ENCODE measurements around the gene GPI.

DNA sequence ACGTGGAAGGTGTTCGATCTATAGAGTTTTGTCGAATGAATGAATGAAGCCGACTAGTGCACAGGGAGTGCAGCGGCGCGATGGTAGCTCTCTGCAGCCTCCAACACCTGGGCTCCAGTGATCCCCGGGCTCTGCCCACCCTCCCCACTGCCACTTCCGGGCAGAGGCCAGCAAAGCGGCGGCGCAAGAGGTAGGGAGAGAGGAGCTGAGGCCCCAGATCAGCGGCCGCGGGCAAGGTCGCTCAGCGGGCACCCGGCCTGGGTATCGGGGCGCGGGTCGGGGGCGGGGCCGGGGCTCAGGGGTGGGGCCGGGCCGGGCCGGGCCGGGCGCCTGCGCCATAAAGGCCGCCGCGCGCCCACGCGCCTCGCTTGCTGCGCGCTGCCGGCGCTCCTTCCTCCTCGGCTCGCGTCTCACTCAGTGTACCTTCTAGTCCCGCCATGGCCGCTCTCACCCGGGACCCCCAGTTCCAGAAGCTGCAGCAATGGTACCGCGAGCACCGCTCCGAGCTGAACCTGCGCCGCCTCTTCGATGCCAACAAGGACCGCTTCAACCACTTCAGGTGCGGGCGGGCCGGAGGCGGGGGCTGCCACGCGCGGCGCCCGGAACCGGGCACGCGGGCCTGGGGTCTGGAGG lies at the start of gene GPI:
- TF ChIP-seq, protein P1, sequence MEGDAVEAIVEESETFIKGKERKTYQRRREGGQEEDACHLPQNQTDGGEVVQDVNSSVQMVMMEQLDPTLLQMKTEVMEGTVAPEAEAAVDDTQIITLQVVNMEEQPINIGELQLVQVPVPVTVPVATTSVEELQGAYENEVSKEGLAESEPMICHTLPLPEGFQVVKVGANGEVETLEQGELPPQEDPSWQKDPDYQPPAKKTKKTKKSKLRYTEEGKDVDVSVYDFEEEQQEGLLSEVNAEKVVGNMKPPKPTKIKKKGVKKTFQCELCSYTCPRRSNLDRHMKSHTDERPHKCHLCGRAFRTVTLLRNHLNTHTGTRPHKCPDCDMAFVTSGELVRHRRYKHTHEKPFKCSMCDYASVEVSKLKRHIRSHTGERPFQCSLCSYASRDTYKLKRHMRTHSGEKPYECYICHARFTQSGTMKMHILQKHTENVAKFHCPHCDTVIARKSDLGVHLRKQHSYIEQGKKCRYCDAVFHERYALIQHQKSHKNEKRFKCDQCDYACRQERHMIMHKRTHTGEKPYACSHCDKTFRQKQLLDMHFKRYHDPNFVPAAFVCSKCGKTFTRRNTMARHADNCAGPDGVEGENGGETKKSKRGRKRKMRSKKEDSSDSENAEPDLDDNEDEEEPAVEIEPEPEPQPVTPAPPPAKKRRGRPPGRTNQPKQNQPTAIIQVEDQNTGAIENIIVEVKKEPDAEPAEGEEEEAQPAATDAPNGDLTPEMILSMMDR (conservative IDR thresholded peaks at IDR 0.05 in 1 of 2, IDR thresholded peaks at IDR 0.05 in 1 of 2; ENCODE audit: extremely low read depth in 1 of 2, insufficient read depth in 1 of 2, low read depth in 1 of 2, low read length in 2 of 2) = no peak
- no peak for TF ChIP-seq EZH2 (IDR thresholded peaks at IDR 0.05; ENCODE audit: borderline replicate concordance, low read length)
